HEK293 (cell line): Measurements from ENCODE around the gene DOCK3.
A peak's percentile ranks its signal among the peaks of the same experiment; 100 is the strongest.
"Not testable (repeated sequence)": the region's sequence is repeated elsewhere in the genome, so short reads cannot be mapped to it uniquely, and the experiment has no call there.

Experiments used
- CTCF ChIA-PET: fragments of 350-600 bp; formaldehyde crosslinking; extraction: SDS; loops from one replicate; lab custom pipeline; 2021; ENCODE audit warnings: antibody characterized with exemption; lab: Yijun Ruan, JAX
- POLR2A ChIA-PET: fragments of 300-600 bp; formaldehyde crosslinking; extraction: SDS; loops from one replicate; lab custom pipeline; 2020; ENCODE audit warnings: antibody characterized with exemption, inconsistent platforms; lab: Yijun Ruan, JAX
- H3K27ac ChIP-seq: fragments of 200-500 bp; sonication (Bioruptor generic); 2 replicates; pipeline ENCODE4 v1.5.1; 2014; ENCODE audit warnings: low read depth, low read length, control low read depth, inconsistent platforms; ENCODE audit errors: extremely low read depth
- H3K36me3 ChIP-seq, 2 experiments: fragments of 200-500 bp in 1 of 2; sonication (Bioruptor generic) in 1 of 2; 1 replicate in 1 of 2; 2 replicates in 1 of 2; pipeline ENCODE4 v1.5.1; 2014 to 2017; ENCODE audit warnings: inconsistent platforms in 2 of 2, low read length in 2 of 2; ENCODE audit not compliant: control insufficient read depth in 2 of 2, insufficient read depth in 1 of 2
- H3K4me1 ChIP-seq: fragments of 200-500 bp; sonication (Bioruptor generic); 2 replicates; pipeline ENCODE4 v1.5.1; 2014; ENCODE audit warnings: mild to moderate bottlenecking, low read length, inconsistent platforms; ENCODE audit not compliant: control insufficient read depth, insufficient read depth
- H3K4me3 ChIP-seq: 2 replicates; pipeline ENCODE4 v1.5.1; 2011; ENCODE audit warnings: low read depth, mild to moderate bottlenecking, control low read depth, low read length, moderate library complexity
- H3K9me3 ChIP-seq: fragments of 200-500 bp; sonication (Bioruptor generic); 2 replicates; pipeline ENCODE4 v1.5.1; 2014; ENCODE audit warnings: low read depth, low read length, inconsistent platforms; ENCODE audit not compliant: control insufficient read depth, insufficient read depth
- BCL11B ChIP-seq: fragments of 450-650 bp; formaldehyde crosslinking; IDR thresholded peaks from 2 replicates; pipeline ENCODE4 v1.5.1; 2016; ENCODE audit warnings: low read depth, missing biosample characterization, missing genetic modification characterization
- EGR2 ChIP-seq: fragments of 450-650 bp; formaldehyde crosslinking; IDR thresholded peaks from 2 replicates; pipeline ENCODE4 v1.5.1; 2016; ENCODE audit warnings: low read depth, missing biosample characterization, missing genetic modification characterization
- ELK4 ChIP-seq: IDR thresholded peaks from 2 replicates; pipeline ENCODE4 v1.6.1; 2011; ENCODE audit warnings: mild to moderate bottlenecking, low read depth, low read length, borderline replicate concordance
- IKZF3 ChIP-seq: fragments of 450-650 bp; IDR thresholded peaks from 2 replicates; pipeline ENCODE4 v1.5.0; 2018; ENCODE audit warnings: missing biosample characterization, mild to moderate bottlenecking, missing genetic modification characterization, moderate library complexity
- KLF9 ChIP-seq: fragments of 450-650 bp; formaldehyde crosslinking; IDR thresholded peaks from 2 replicates; pipeline ENCODE4 v1.5.1; 2016; ENCODE audit warnings: missing biosample characterization, missing genetic modification characterization, low read depth
- WT1 ChIP-seq: fragments of 450-650 bp; formaldehyde crosslinking; IDR thresholded peaks from 2 replicates; pipeline ENCODE4 v1.5.1; 2016; ENCODE audit warnings: missing biosample characterization, missing genetic modification characterization
- YY1 ChIP-seq: fragments of 450-650 bp; formaldehyde crosslinking; IDR thresholded peaks from 2 replicates; pipeline ENCODE4 v1.5.1; 2018; ENCODE audit warnings: missing biosample characterization, missing genetic modification characterization
- ZFHX2 ChIP-seq: fragments of 450-650 bp; formaldehyde crosslinking; conservative IDR thresholded peaks from 2 replicates; pipeline ENCODE4 v1.5.1; 2016; ENCODE audit warnings: missing biosample characterization, missing genetic modification characterization
- ZFP3 ChIP-seq: fragments of 450-650 bp; formaldehyde crosslinking; IDR thresholded peaks from 2 replicates; pipeline ENCODE4 v1.5.1; 2016; ENCODE audit warnings: low read depth, missing biosample characterization, missing genetic modification characterization
- ZFP69B ChIP-seq: fragments of 450-650 bp; formaldehyde crosslinking; IDR thresholded peaks from 2 replicates; pipeline ENCODE4 v1.5.1; 2016; ENCODE audit warnings: missing biosample characterization, missing genetic modification characterization
- ZNF148 ChIP-seq: fragments of 450-650 bp; formaldehyde crosslinking; IDR thresholded peaks from 2 replicates; pipeline ENCODE4 v1.5.0; 2017; ENCODE audit warnings: missing biosample characterization, missing genetic modification characterization, borderline replicate concordance
- ZNF157 ChIP-seq: fragments of 450-650 bp; formaldehyde crosslinking; IDR thresholded peaks from 2 replicates; pipeline ENCODE4 v1.5.1; 2016; ENCODE audit warnings: missing biosample characterization, missing genetic modification characterization
- ZNF18 ChIP-seq: fragments of 450-650 bp; formaldehyde crosslinking; IDR thresholded peaks from 2 replicates; pipeline ENCODE4 v1.5.1; 2016; ENCODE audit warnings: missing biosample characterization, missing genetic modification characterization
- ZNF324 ChIP-seq: fragments of 450-650 bp; formaldehyde crosslinking; IDR thresholded peaks from 2 replicates; pipeline ENCODE4 v1.5.1; 2016; ENCODE audit warnings: missing biosample characterization, missing genetic modification characterization
- ZNF433 ChIP-seq: fragments of 450-650 bp; formaldehyde crosslinking; IDR thresholded peaks from 2 replicates; pipeline ENCODE4 v1.5.1; 2016; ENCODE audit warnings: missing biosample characterization, missing genetic modification characterization, low read depth
- ZNF473 ChIP-seq: fragments of 450-650 bp; formaldehyde crosslinking; IDR thresholded peaks from 2 replicates; pipeline ENCODE4 v1.5.1; 2017; ENCODE audit warnings: missing biosample characterization, missing genetic modification characterization
- ZNF561 ChIP-seq: fragments of 450-650 bp; IDR thresholded peaks from 2 replicates; pipeline ENCODE4 v1.5.1; 2018; ENCODE audit warnings: missing biosample characterization, missing genetic modification characterization, borderline replicate concordance
- ZNF596 ChIP-seq: fragments of 450-650 bp; IDR thresholded peaks from 2 replicates; pipeline ENCODE4 v1.5.0; 2018; ENCODE audit warnings: missing biosample characterization, mild to moderate bottlenecking, missing genetic modification characterization, moderate library complexity
- ZNF785 ChIP-seq: fragments of 450-650 bp; formaldehyde crosslinking; IDR thresholded peaks from 2 replicates; pipeline ENCODE4 v1.5.1; 2016; ENCODE audit warnings: missing biosample characterization, missing genetic modification characterization
- ZSCAN30 ChIP-seq: fragments of 450-650 bp; IDR thresholded peaks from 2 replicates; pipeline ENCODE4 v1.5.1; 2018; ENCODE audit warnings: missing biosample characterization, mild to moderate bottlenecking, missing genetic modification characterization, moderate library complexity
- TF ChIP-seq, protein P1 (sequence below): fragments of 450-650 bp; formaldehyde crosslinking; optimal IDR thresholded peaks from 2 replicates; pipeline ENCODE3; 2016; ENCODE audit warnings: missing biosample characterization, mild to moderate bottlenecking, missing genetic modification characterization
- TF ChIP-seq, protein P2 (sequence below): fragments of 450-650 bp; formaldehyde crosslinking; IDR thresholded peaks from 2 replicates; pipeline ENCODE4 v1.5.1; 2016; ENCODE audit warnings: missing biosample characterization, missing genetic modification characterization, borderline replicate concordance

Gene DOCK3

GRCh38 chr3:50978586-50978985 lies 303.9 kb downstream of the DOCK3 start:
- CTCF ChIA-PET = interaction anchor here (0.6 to 1.2 kb wide), 2 partner anchors 11 to 132 kb away, joined by 3 to 4 read pairs; no protein-coding TSS in a partner anchor
- H3K36me3 ChIP-seq, H3K9me3 ChIP-seq, POLR2A ChIA-PET, H3K4me3 ChIP-seq, H3K4me1 ChIP-seq: not testable (repeated sequence)
- TF ChIP-seq, protein P1, sequence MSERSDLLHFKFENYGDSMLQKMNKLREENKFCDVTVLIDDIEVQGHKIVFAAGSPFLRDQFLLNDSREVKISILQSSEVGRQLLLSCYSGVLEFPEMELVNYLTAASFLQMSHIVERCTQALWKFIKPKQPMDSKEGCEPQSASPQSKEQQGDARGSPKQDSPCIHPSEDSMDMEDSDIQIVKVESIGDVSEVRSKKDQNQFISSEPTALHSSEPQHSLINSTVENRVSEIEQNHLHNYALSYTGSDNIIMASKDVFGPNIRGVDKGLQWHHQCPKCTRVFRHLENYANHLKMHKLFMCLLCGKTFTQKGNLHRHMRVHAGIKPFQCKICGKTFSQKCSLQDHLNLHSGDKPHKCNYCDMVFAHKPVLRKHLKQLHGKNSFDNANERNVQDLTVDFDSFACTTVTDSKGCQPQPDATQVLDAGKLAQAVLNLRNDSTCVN (tag by site-specific recombination) = peak; percentile 34
- TF ChIP-seq EGR2 (tag by site-specific recombination) (0 out of 2 replicates have a peak, but pooled peaks have one; percentile 38), ZFP69B (tag by site-specific recombination) (peak; percentile 54; the same call in 1 of the 2 replicates), ZSCAN30 (tag by site-specific recombination) (peak; percentile 45; the same call in 1 of the 2 replicates), IKZF3 (tag by site-specific recombination) (0 out of 2 replicates have a peak, but pooled peaks have one; percentile 27)
- TF ChIP-seq, all 188 proteins: peak for 5; not testable (repeated sequence) for 183
- H3K27ac ChIP-seq = peak overlapping the region; percentile 79

GRCh38 chr3:50978991-50979667 lies 304.4 kb downstream of the DOCK3 start:
- CTCF ChIA-PET = interaction anchor here (0.5 to 1.2 kb wide), 11 partner anchors 11 to 410 kb away, joined by 3 to 7 read pairs (median 3); no protein-coding TSS in a partner anchor
- TF ChIP-seq ZNF324 (tag by site-specific recombination) (no peak), BCL11B (tag by site-specific recombination) (no peak), ZNF596 (tag by site-specific recombination) (no peak), ELK4 (no peak), ZNF157 (tag by site-specific recombination) (no peak), ZNF433 (no peak), ZNF473 (no peak), YY1 (tag by site-specific recombination) (0 out of 2 replicates have a peak, but pooled peaks have one; percentile 29), ZNF561 (tag by site-specific recombination) (no peak), ZFP3 (tag by site-specific recombination) (no peak), WT1 (tag by site-specific recombination) (no peak; the same call in 1 of the 2 replicates), ZNF148 (tag by site-specific recombination) (no peak), ZNF18 (tag by site-specific recombination) (no peak), ZNF785 (tag by site-specific recombination) (no peak), KLF9 (tag by site-specific recombination) (no peak), ZFHX2 (peak; percentile 69)
- TF ChIP-seq, protein P2, sequence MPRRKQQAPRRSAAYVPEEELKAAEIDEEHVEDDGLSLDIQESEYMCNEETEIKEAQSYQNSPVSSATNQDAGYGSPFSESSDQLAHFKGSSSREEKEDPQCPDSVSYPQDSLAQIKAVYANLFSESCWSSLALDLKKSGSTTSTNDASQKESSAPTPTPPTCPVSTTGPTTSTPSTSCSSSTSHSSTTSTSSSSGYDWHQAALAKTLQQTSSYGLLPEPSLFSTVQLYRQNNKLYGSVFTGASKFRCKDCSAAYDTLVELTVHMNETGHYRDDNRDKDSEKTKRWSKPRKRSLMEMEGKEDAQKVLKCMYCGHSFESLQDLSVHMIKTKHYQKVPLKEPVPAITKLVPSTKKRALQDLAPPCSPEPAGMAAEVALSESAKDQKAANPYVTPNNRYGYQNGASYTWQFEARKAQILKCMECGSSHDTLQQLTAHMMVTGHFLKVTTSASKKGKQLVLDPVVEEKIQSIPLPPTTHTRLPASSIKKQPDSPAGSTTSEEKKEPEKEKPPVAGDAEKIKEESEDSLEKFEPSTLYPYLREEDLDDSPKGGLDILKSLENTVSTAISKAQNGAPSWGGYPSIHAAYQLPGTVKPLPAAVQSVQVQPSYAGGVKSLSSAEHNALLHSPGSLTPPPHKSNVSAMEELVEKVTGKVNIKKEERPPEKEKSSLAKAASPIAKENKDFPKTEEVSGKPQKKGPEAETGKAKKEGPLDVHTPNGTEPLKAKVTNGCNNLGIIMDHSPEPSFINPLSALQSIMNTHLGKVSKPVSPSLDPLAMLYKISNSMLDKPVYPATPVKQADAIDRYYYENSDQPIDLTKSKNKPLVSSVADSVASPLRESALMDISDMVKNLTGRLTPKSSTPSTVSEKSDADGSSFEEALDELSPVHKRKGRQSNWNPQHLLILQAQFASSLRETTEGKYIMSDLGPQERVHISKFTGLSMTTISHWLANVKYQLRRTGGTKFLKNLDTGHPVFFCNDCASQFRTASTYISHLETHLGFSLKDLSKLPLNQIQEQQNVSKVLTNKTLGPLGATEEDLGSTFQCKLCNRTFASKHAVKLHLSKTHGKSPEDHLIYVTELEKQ (tag by site-specific recombination) = no peak

More at GRCh38 chr3:50978991-50979667, 304.4 kb downstream of the DOCK3 start:
- Histone ChIP-seq H3K36me3 (no peaks in the 10 kb centered on the region), H3K27ac (peak overlapping the region; percentile 79), H3K9me3 (no peaks in the 10 kb centered on the region), H3K4me3 (no peak overlapping the region), H3K4me1 (no peaks in the 10 kb centered on the region)
- POLR2A ChIA-PET = no interaction called here
